Activated naive CD8-positive, alpha-beta T cell treated with anti-CD3 and anti-CD28 coated beads, Interleukin-2, amount 50 U/mL, for 24 hours (primary cell): ENCODE results near the gene EPB41L2.

Experiments used
- ATAC-seq: fragments of 150-1000 bp; cut with Tn5 transposase; one replicate; pipeline ENCODE4 v1.10.0; 2021
- DNase-seq: peaks from one replicate; pipeline ENCODE4 v3.0.0; 2021
- H3K27ac Mint-ChIP-seq: one replicate; pipeline ENCODE4 v1.8.0; 2021; ENCODE audit warnings: mild to moderate bottlenecking, mixed read lengths
- H3K27me3 Mint-ChIP-seq: one replicate; pipeline ENCODE4 v1.8.0; 2021; ENCODE audit warnings: mixed read lengths
- H3K36me3 Mint-ChIP-seq: one replicate; pipeline ENCODE4 v1.8.0; 2021; ENCODE audit warnings: low read depth, mixed read lengths
- H3K4me1 Mint-ChIP-seq: one replicate; pipeline ENCODE4 v1.8.0; 2021; ENCODE audit warnings: mixed read lengths
- H3K4me3 Mint-ChIP-seq: one replicate; pipeline ENCODE4 v1.8.0; 2021; ENCODE audit warnings: mild to moderate bottlenecking, moderate library complexity, mixed read lengths
- H3K9me3 Mint-ChIP-seq: one replicate; pipeline ENCODE4 v1.8.0; 2021; ENCODE audit warnings: mixed read lengths

Gene EPB41L2

GRCh38 chr6:130971504-130971903 is 91.5 kb downstream of the EPB41L2 start:
- Mint-ChIP-seq H3K36me3 (peaks cover 3% of the 10 kb centered on the region), H3K27me3 (no peaks in the 10 kb centered on the region), H3K27ac (no peak overlapping the region), H3K9me3 (no peaks in the 10 kb centered on the region), H3K4me1 (peaks cover 6% of the 10 kb centered on the region), H3K4me3 (no peak overlapping the region)
- ATAC-seq (peak; percentile 36), DNase-seq (no peak)

GRCh38 chr6:130970839-130971410 is 92.1 kb downstream of the EPB41L2 start:
- H3K9me3 Mint-ChIP-seq: no peaks in the 10 kb centered on the region
- no peak overlapping the region for H3K27ac Mint-ChIP-seq
- peaks cover 6% of the 10 kb centered on the region for H3K4me1 Mint-ChIP-seq
- no peak overlapping the region for H3K4me3 Mint-ChIP-seq
- no peaks in the 10 kb centered on the region for H3K27me3 Mint-ChIP-seq
- no peak for ATAC-seq
- no peak for DNase-seq
- H3K36me3 Mint-ChIP-seq: peaks cover 3% of the 10 kb centered on the region

- Mint-ChIP-seq H3K4me3 (no peak overlapping the region), H3K36me3 (peaks cover 3% of the 10 kb centered on the region), H3K9me3 (no peaks in the 10 kb centered on the region), H3K27ac (no peak overlapping the region), H3K4me1 (peaks cover 6% of the 10 kb centered on the region), H3K27me3 (no peaks in the 10 kb centered on the region)
- DNase-seq (no peak), ATAC-seq (no peak)
These were observed 93.1 kb downstream of the EPB41L2 start for GRCh38 chr6:130969791-130970491.

DNA sequence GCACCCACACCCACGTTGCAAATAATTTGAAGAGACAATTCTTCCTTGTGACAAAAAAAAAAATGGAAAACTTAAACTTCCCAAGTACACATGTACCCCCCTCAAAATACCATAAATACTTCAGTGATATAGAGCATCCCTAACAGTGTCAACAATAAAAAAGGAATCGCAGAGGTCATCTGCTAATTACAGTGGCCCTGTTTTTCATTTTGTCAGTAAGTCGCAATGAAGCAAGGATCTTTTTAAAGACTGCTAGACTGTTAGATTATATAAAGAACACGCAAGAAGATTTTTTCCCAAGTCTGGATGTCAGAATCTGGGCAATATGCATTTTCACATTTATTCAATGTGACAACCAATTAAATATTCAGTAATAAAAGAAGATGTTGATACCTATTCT is 93.9 kb downstream of the EPB41L2 start:
- Mint-ChIP-seq H3K36me3 (peaks cover 3% of the 10 kb centered on the region), H3K4me3 (no peak overlapping the region), H3K27ac (no peak overlapping the region), H3K4me1 (peaks cover 6% of the 10 kb centered on the region), H3K27me3 (no peaks in the 10 kb centered on the region), H3K9me3 (no peaks in the 10 kb centered on the region)
- no peak for ATAC-seq
- no peak for DNase-seq

GRCh38 chr6:130968476-130968875 is 94.6 kb downstream of the EPB41L2 start:
- ATAC-seq (no peak), DNase-seq (no peak)
- H3K9me3 Mint-ChIP-seq: no peaks in the 10 kb centered on the region
- H3K4me1 Mint-ChIP-seq: peaks cover 4% of the 10 kb centered on the region
- H3K27ac Mint-ChIP-seq: no peak overlapping the region
- no peak overlapping the region for H3K4me3 Mint-ChIP-seq
- H3K36me3 Mint-ChIP-seq: peaks cover under 1% of the 10 kb centered on the region
- no peaks in the 10 kb centered on the region for H3K27me3 Mint-ChIP-seq

- Mint-ChIP-seq H3K4me1 (peaks cover 4% of the 10 kb centered on the region), H3K36me3 (no peaks in the 10 kb centered on the region), H3K4me3 (no peak overlapping the region), H3K9me3 (no peaks in the 10 kb centered on the region), H3K27me3 (no peaks in the 10 kb centered on the region), H3K27ac (no peak overlapping the region)
- ATAC-seq (no peak), DNase-seq (no peak)
These were observed 95.3 kb downstream of the EPB41L2 start for GRCh38 chr6:130967502-130968445.

- DNase-seq (no peak), ATAC-seq (no peak)
These were observed 96.6 kb downstream of the EPB41L2 start for GRCh38 chr6:130966344-130966980.

DNA sequence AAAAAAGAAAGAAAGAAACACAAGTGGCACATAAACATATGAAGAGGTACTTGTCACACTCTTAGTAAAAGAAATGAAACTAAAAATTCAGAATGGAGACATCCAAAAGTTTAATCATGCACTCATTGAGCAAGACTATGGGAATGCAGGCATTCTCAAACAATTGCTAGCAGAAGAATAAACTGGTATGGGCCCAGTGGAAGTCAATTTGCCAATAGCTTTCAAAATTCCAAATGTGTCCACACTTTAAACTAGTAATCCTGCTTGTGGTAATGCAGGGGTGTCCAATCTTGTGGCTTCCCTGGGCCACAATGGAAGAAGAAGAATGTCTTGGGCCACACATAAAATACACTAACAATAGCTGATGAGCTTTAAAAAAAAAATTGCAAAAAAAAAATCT is 97.4 kb downstream of the EPB41L2 start:
- no peaks in the 10 kb centered on the region for H3K9me3 Mint-ChIP-seq
- H3K4me1 Mint-ChIP-seq: no peaks in the 10 kb centered on the region
- H3K36me3 Mint-ChIP-seq: no peaks in the 10 kb centered on the region
- H3K27ac Mint-ChIP-seq: no peak overlapping the region
- no peaks in the 10 kb centered on the region for H3K27me3 Mint-ChIP-seq
- DNase-seq (no peak), ATAC-seq (no peak)
- no peak overlapping the region for H3K4me3 Mint-ChIP-seq

More at GRCh38 chr6:130966344-130966980, 96.6 kb downstream of the EPB41L2 start:
- H3K4me3 Mint-ChIP-seq: no peak overlapping the region
- H3K4me1 Mint-ChIP-seq: peaks cover 3% of the 10 kb centered on the region
- H3K36me3 Mint-ChIP-seq: no peaks in the 10 kb centered on the region
- no peaks in the 10 kb centered on the region for H3K27me3 Mint-ChIP-seq
- H3K9me3 Mint-ChIP-seq: no peaks in the 10 kb centered on the region
- no peak overlapping the region for H3K27ac Mint-ChIP-seq

- Mint-ChIP-seq H3K4me1 (no peaks in the 10 kb centered on the region), H3K4me3 (no peak overlapping the region), H3K9me3 (no peaks in the 10 kb centered on the region), H3K27me3 (no peaks in the 10 kb centered on the region), H3K27ac (no peak overlapping the region), H3K36me3 (no peaks in the 10 kb centered on the region)
- DNase-seq (no peak), ATAC-seq (no peak)
These were observed 98.0 kb downstream of the EPB41L2 start for GRCh38 chr6:130964808-130965604.

DNA sequence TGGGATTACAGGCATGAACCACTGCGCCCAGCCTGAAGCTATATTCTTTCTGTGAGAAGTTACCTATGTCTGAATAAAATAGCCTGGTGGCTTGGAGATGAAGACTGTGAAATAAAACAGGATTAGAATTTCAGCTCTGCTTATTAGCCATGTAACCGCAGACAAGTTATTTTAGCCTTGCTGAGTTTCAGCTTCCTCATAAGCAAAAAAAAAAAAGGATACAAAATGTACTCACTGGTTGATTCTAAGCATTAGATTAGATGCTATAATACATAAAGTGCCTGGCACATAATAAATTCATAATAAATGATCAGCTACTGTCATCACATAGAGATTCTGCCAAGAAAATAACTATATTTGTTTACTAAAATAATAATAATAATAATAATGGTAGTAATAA is 98.8 kb downstream of the EPB41L2 start:
- H3K36me3 Mint-ChIP-seq: no peaks in the 10 kb centered on the region
- H3K4me1 Mint-ChIP-seq: no peaks in the 10 kb centered on the region
- no peak overlapping the region for H3K4me3 Mint-ChIP-seq
- no peaks in the 10 kb centered on the region for H3K27me3 Mint-ChIP-seq
- ATAC-seq (no peak), DNase-seq (no peak)
- no peak overlapping the region for H3K27ac Mint-ChIP-seq
- no peaks in the 10 kb centered on the region for H3K9me3 Mint-ChIP-seq

DNA sequence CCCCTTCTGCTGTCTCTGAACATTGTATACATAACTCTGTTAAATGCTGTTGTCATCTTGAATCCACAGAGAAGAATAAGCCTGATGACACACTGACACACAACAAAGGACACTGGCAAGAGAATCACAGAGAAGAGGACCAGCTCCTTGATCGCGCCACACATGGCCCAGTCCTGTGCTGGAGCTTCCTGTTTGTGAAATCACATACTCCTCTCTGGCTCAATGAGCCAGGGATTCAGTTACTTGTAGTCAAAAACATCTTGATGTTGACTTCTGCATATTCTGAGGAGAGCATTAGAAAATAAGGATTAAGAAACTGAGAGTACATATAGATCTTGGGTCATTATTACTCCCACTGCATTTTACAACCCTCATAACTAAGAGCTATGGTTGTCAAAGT is 100.1 kb downstream of the EPB41L2 start:
- Mint-ChIP-seq H3K9me3 (no peaks in the 10 kb centered on the region), H3K4me1 (no peaks in the 10 kb centered on the region)
- no peak for ATAC-seq

DNA sequence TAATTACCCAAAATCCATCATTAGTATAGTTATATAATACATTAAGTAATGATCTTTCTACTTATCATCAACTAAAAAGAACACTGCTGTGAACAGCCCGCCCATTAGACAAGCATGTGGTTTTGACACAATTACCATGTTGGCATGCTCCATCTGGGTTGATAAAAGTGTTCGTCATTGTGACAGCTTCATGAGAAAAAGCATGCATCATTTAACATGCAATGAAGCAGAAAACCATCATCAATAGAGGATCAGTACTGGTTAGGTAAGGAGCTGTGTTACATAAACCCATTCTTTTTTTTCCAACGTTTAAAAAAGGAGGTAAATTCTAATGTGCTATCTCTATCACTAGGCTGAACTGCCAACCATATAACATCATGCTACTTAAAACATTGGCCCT is 101.9 kb downstream of the EPB41L2 start:
- ATAC-seq (no peak), DNase-seq (no peak)
- H3K27me3 Mint-ChIP-seq: no peaks in the 10 kb centered on the region
- no peak overlapping the region for H3K27ac Mint-ChIP-seq
- peaks cover 2% of the 10 kb centered on the region for H3K36me3 Mint-ChIP-seq
- H3K4me1 Mint-ChIP-seq: no peaks in the 10 kb centered on the region
- H3K9me3 Mint-ChIP-seq: no peaks in the 10 kb centered on the region
- H3K4me3 Mint-ChIP-seq: no peak overlapping the region

More for the DNA sequence above, 100.1 kb downstream of the EPB41L2 start:
- peaks cover 2% of the 10 kb centered on the region for H3K36me3 Mint-ChIP-seq
- no peaks in the 10 kb centered on the region for H3K27me3 Mint-ChIP-seq
- H3K4me3 Mint-ChIP-seq: no peak overlapping the region
- no peak overlapping the region for H3K27ac Mint-ChIP-seq
- no peak for DNase-seq

DNA sequence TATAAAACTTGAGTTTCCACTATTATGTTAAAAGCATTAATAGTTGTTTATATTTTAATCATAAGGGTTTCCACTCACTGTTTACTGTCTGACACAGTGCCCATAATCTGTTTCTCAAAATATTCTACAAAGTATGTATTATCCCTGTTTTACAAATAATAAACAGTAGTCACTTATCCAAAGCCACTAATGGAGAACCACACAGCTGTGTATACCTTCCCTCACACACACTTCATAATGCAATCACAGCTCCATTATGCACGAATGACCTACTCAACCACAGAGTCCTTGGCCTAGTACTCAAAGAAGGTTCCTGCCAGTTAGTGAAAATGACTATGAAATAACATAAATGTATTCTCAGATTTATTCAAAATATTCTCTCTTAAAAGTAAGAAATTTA is 103.1 kb downstream of the EPB41L2 start:
- no peak overlapping the region for H3K27ac Mint-ChIP-seq
- DNase-seq: no peak
- H3K36me3 Mint-ChIP-seq: peaks cover 7% of the 10 kb centered on the region
- ATAC-seq: no peak
- H3K27me3 Mint-ChIP-seq: no peaks in the 10 kb centered on the region
- H3K4me3 Mint-ChIP-seq: no peak overlapping the region
- H3K9me3 Mint-ChIP-seq: no peaks in the 10 kb centered on the region
- H3K4me1 Mint-ChIP-seq: no peaks in the 10 kb centered on the region

- peaks cover 11% of the 10 kb centered on the region for H3K36me3 Mint-ChIP-seq
- H3K27ac Mint-ChIP-seq: no peak overlapping the region
- H3K9me3 Mint-ChIP-seq: no peaks in the 10 kb centered on the region
- DNase-seq (no peak), ATAC-seq (no peak)
- no peaks in the 10 kb centered on the region for H3K4me1 Mint-ChIP-seq
- H3K27me3 Mint-ChIP-seq: no peaks in the 10 kb centered on the region
- no peak overlapping the region for H3K4me3 Mint-ChIP-seq
These were observed 104.6 kb downstream of the EPB41L2 start for GRCh38 chr6:130958468-130958867.
